GM12878 (cell line): ENCODE data around the gene HVCN1.

Experiments
- ATF7 ChIP-seq: fragments of 450-650 bp; IDR thresholded peaks from 2 replicates; pipeline ENCODE4 v1.6.1; 2016; ENCODE audit warnings: low read depth, mild to moderate bottlenecking
- BHLHE40 ChIP-seq, 2 experiments: fragments of 450-650 bp in 1 of 2; IDR thresholded peaks; 2 replicates each; pipeline ENCODE4 v1.6.1; 2011 to 2017; ENCODE audit warnings: low read depth in 2 of 2, borderline replicate concordance in 1 of 2, improper control_type of control experiment in 1 of 2, low read length in 1 of 2, mild to moderate bottlenecking in 1 of 2
- CTCF ChIP-seq, 3 experiments: IDR thresholded peaks in 2 of 3; conservative IDR thresholded peaks in 1 of 3; 2 replicates each; pipeline ENCODE4 v1.5.1; 2011; ENCODE audit warnings: low read depth in 3 of 3, low read length in 3 of 3, mild to moderate bottlenecking in 3 of 3, control low read depth in 2 of 3, moderate library complexity in 2 of 3, inconsistent platforms in 1 of 3, mixed read lengths in 1 of 3; ENCODE audit not compliant: control insufficient read depth in 2 of 3, insufficient read depth in 1 of 3; ENCODE audit errors: extremely low read depth in 1 of 3
- E2F8 ChIP-seq: fragments of 450-650 bp; IDR thresholded peaks from 2 replicates; pipeline ENCODE4 v1.6.1; 2018; ENCODE audit warnings: mild to moderate bottlenecking, low read depth, moderate library complexity; ENCODE audit not compliant: partially characterized antibody
- EZH2 ChIP-seq: IDR thresholded peaks from 2 replicates; pipeline ENCODE4 v1.6.1; 2012; ENCODE audit warnings: low read depth, mild to moderate bottlenecking, control low read depth, inconsistent platforms, low read length, borderline replicate concordance; ENCODE audit not compliant: control insufficient read depth
- NFIC ChIP-seq: IDR thresholded peaks from 2 replicates; pipeline ENCODE4 v1.6.1; 2012; ENCODE audit warnings: low read depth, mild to moderate bottlenecking, inconsistent platforms, low read length, moderate library complexity
- PAX8 ChIP-seq: fragments of 450-650 bp; IDR thresholded peaks from 2 replicates; pipeline ENCODE4 v1.6.1; 2017; ENCODE audit warnings: mild to moderate bottlenecking, moderate library complexity
- POLR2A ChIP-seq: IDR thresholded peaks from 2 replicates; pipeline ENCODE4 v1.6.1; 2011; ENCODE audit warnings: low read depth, mild to moderate bottlenecking, low read length
- POLR2AphosphoS5 ChIP-seq: IDR thresholded peaks from 2 replicates; pipeline ENCODE4 v1.6.1; 2011; ENCODE audit warnings: mild to moderate bottlenecking, low read length, inconsistent platforms
- RFX5 ChIP-seq: IDR thresholded peaks from 2 replicates; pipeline ENCODE4 v1.6.1; 2011; ENCODE audit warnings: low read depth, low read length, improper control_type of control experiment
- SPI1 ChIP-seq: IDR thresholded peaks from 2 replicates; pipeline ENCODE4 v1.6.1; 2011; ENCODE audit warnings: low read depth, mild to moderate bottlenecking, low read length, moderate library complexity, borderline replicate concordance; ENCODE audit not compliant: insufficient read depth
- ZNF274 ChIP-seq: IDR thresholded peaks from one replicate; pipeline ENCODE4 v1.8.0; 2011; ENCODE audit not compliant: insufficient read length, insufficient read depth

DNA sequence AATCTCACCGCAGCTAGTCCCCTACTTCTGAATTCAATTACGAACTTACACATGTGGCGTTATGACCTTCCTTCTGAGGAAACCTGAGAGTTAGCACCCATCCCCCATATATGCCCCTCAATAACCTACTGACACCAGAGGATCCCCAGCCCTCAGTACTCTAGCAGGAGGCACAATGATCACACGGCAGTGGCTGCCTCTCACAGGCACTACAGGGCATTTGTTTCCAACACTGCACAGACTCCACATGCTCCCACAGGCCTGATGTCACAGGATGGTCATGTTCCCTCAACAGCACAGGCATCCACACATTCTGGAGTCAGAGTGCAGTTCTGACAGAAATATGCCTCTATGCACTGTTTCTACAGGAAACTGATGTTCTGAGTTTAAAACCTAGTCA, 36.4 kb upstream of the HVCN1 start:
- TF ChIP-seq POLR2AphosphoS5 (peak; percentile 44; the same call in 1 of the 2 replicates), E2F8 (no peak), EZH2 (no peak), POLR2A (peak; percentile 37; the same call in 1 of the 2 replicates), SPI1 (no peak), ZNF274 (no peak), PAX8 (no peak), NFIC (no peak), CTCF (IDR thresholded peaks at IDR 0.05 in 2 of 3, conservative IDR thresholded peaks at IDR 0.05 in 1 of 3; ENCODE audit: control insufficient read depth in 2 of 3, extremely low read depth in 1 of 3, insufficient read depth in 1 of 3, low read depth in 3 of 3, low read length in 3 of 3) (no peak), BHLHE40 (IDR thresholded peaks at IDR 0.05; ENCODE audit: borderline replicate concordance in 1 of 2, low read depth in 2 of 2, low read length in 1 of 2) (no peak), ATF7 (no peak), RFX5 (no peak)
